Measurements from ENCODE around the gene FOXO4.
A peak's percentile ranks its signal among the peaks of the same experiment; 100 is the strongest.
"Not testable (repeated sequence)": the region's sequence is repeated elsewhere in the genome, so short reads cannot be mapped to it uniquely, and the experiment has no call there.

Gene FOXO4, protein sequence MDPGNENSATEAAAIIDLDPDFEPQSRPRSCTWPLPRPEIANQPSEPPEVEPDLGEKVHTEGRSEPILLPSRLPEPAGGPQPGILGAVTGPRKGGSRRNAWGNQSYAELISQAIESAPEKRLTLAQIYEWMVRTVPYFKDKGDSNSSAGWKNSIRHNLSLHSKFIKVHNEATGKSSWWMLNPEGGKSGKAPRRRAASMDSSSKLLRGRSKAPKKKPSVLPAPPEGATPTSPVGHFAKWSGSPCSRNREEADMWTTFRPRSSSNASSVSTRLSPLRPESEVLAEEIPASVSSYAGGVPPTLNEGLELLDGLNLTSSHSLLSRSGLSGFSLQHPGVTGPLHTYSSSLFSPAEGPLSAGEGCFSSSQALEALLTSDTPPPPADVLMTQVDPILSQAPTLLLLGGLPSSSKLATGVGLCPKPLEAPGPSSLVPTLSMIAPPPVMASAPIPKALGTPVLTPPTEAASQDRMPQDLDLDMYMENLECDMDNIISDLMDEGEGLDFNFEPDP

DNA sequence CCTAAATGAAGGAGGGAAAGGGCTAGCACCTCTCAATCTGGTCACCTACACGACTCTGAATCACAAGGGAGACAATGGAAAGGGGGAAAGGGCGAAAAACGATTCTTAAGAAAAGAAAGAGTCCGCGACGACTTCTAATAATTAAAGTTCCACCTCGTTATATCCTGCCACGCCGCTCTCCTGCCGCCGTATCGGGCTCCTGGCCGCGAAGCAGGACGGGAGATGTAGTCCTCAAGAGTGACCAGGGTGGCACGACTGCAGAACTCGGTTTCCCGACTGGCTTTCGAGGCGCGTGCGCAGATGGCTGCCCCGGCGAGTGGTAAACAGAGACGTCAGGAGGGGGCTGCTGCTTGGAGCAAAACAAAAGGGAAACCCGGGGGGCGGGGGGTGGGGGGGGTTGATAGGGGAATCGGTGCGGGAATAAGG is at the start of gene FOXO4:
Gene FOXO4, plus strand, starts transcription at position 297 of the 426 bp plus-strand sequence. CDS start 678 bp downstream, outside the sequence.
- peak; percentile 55 to 60 for DNase-seq (ENCODE audit: low read depth in 2 of 2)

DNA sequence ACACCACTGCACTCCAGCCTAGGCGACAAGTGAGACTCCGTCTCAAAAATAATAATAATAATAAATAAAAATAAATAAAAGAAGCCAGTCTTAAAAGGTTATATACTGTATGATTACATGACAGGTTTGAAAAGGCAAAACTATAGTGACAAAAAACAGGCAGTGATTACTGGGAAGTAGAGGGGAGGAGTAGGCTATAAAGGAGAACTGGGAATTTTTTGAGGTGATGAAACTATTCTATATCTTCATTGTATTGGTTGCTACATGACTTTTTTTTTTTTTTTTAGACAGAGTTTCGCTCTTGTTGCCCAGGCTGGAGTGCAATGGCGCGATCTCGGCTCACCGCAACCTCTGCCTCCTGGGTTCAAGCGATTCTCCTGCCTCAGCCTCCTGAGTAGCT is 47.8 kb upstream of the FOXO4 start:
- not testable (repeated sequence) for DNase-seq (ENCODE audit: low read depth in 2 of 2)

DNA sequence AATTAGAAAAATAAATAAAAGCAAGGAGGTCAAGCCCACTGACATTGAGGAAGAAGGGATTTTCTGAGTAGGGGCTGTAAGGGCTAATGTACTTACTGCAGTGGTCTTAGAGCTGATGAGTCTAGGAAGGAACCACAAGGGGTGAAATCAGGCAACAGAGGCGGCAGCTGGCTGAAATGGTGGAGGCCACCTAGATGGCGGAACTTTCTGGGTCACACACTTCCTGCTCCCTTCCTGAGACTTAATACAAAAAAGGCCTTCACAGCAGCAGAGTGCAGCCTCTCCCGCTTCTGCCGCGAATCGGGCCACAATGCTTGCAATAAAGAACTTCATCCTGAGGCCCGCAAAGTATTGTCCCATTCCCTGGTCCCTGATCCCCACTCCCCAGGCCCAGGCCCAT is 42.9 kb upstream of the FOXO4 start:
- no peak for DNase-seq (ENCODE audit: low read depth in 2 of 2)

DNA sequence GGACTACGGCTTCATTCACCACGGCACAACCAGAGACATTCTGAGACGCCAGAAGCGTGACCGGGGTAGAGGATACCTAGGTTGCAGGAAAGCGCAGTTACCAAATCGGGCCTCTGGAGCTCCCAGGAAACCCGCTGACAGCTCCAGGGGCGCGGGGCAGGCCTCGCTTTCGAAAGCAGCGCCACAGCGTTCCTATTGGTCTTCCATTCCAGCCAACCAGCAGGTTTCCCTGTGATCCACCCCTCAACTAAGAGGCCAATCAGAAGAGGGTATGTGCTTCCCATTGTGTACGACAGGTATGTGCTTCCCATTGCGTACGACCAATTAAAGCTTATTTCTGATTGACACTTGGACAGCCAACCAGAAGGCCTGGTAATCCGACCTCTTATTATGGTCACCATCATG is 42.4 kb upstream of the FOXO4 start:
- no peak for DNase-seq (ENCODE audit: low read depth in 2 of 2)

DNA sequence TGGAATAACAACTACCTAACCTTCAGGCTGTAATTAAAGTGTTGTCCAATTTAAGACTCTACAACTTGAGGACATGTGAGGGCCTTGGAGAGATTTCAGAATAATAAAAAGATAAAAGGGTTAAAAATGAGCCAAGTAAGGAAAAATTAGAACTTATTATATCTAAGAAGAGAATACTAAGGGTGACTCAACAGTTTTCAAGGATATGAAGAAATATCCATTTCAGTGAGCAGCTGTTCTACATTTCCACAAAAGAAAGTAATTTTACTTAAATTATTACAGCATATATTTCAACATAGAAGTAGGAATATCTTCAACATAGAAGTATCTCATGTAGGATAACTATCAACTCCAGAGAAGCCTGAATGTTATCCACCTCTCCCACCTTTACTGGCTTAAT is 38.8 kb upstream of the FOXO4 start:
- no peak for DNase-seq (ENCODE audit: low read depth in 2 of 2)

DNA sequence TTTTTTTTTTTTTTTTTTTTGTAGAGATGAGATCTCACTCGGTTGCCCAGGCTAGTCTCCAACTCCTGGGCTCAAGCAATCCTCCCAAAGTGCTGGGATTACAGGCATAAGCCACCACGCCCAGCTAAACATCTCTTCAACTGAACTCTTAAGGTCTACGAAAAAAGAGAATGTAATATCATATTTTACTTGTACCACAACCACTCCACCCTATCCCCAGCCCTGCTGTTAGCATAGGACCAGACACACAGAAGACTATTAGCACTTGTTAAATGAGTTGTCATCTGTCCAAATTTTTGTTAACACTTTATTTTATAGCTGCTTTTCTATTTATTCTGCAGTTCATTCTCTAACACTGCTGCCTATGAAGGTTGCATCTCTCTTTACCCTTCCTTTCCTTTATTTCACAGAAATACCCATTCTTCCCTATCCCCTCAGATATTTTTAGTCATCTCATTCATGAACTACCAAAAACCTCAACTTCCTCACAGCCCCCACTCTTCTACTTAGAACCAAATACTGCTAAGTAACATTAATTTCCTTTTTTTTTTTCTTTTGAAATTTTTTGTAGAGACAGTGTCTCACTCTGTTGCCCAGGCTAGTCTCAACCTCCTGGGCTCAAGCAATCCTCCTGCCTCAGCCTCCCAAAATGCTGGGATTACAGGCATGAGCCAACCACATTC is 37.7 kb upstream of the FOXO4 start:
- no peak for DNase-seq (ENCODE audit: low read depth in 2 of 2)

DNA sequence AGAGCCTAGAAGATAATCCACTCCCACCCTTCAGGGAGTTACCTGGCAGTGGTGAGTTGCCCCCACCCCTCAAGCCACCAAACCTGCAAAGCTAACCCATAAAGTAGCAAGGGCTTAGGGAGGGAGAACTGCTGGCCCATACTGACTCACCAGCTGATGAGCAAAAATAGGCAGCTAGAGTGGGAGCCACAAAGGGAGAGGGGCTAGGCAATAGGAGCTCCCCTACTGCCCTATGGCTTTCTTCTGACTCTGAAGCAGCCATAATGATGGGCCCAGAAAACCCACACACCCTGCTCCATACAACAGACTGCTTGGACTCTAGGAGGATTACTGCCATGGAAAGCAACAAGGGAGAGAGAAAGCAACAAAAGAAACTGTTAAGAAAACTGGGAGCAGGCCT is 35.5 kb upstream of the FOXO4 start:
- DNase-seq (ENCODE audit: low read depth in 2 of 2): no peak

DNA sequence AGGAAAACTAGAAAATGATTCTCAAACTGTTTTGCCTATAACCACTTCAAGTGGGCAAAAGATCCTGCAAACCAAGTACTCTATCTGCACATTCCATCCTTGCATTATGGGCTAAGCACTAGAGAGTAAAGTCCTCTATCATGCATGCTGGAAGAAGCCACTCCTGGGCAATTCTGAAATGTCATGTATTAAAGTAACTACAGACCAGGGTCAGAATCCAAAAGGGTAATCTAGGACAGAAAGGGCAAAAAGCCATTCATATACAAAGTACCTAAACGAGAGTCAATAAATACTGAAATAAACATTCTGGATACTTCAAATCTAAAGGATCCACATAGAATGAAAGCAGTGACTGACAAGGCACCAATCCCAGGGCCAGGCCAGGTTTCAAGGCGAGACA is 28.6 kb upstream of the FOXO4 start:
- no peak for DNase-seq (ENCODE audit: low read depth in 2 of 2)

DNA sequence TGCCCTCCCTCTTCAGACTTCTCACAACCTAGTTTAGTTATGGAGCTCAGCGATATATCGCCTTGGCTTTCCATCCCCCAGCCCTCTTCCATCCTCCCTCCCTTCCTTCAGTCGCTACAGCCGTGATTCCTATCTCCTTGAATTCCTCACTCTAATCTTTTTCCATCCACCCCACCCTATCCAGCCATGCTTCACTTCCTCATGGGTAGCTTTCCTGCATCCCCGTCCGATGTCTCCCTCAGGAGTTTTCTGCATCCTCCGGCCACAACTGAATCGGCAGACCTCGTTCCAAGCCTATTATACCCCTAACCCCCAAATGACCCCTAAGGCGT is 28.0 kb upstream of the FOXO4 start:
- DNase-seq (ENCODE audit: low read depth in 2 of 2): no peak

DNA sequence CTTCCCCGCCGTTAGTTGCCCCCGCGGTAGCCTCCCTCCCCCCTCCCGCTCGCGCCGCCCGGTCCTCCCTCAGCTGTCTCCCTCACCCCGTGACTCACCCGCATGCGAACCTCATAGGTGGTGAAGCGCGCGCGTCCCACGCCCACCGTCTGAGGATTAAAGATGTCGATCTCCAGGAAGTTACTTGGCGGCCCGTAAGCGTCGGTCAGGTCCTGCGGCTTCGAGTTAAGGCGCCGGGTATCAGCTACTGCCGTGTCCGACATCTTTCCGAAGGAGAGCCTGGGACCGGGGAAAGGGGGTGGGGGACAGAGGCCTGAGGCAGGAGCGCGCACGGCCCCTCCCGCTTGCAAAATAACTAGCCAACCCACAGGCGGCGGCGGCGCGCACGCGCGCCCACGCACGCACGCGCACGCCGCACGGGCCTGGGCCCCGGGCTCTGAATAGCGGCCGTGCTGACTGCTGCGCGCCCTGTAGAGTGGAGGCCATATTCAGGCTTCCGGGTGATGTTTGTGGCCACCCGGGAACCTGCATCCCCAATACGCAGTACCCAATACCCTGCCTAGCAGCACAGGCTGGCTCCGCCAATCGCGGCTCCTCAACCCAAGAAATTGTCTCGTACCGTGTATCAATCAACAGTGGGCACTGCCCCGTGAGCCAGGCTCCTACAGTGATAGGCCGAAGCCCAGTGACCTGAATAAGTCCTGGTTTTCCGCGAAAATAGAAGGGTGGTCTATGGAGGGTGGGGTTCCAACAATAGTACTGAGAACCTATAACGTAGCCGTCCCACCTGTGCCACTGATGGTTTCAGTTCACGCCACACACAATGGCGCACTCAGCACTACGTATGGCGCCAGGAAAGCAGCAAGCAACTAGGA is 27.4 kb upstream of the FOXO4 start, which contains the start of gene SNX12:
Gene SNX12, minus strand, starts transcription at position 291 of the 875 bp plus-strand sequence. Its CDS starts 28 bp downstream, at position 263.
- peak; percentile 82 to 85 for DNase-seq (ENCODE audit: low read depth in 2 of 2)

DNA sequence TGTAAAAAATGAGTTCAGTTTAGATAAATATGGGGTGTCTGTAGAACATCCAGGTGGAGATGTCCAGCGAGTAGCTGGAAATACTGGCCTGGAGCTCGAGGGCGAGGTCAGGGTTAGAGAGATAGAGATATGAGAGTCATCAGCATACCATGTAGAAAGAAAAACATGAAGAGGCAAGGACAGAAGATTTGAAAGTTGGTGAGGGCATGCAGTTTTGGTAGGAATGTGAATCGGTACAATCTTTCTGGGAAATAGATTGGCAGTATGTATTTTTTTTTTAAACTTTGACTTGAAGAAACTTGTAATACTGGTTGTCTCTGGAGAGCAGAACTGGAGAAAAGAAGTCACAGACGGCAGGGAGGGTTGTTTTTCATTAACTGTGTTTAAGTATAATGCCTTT is 25.1 kb upstream of the FOXO4 start:
- DNase-seq (ENCODE audit: low read depth in 2 of 2): no peak

DNA sequence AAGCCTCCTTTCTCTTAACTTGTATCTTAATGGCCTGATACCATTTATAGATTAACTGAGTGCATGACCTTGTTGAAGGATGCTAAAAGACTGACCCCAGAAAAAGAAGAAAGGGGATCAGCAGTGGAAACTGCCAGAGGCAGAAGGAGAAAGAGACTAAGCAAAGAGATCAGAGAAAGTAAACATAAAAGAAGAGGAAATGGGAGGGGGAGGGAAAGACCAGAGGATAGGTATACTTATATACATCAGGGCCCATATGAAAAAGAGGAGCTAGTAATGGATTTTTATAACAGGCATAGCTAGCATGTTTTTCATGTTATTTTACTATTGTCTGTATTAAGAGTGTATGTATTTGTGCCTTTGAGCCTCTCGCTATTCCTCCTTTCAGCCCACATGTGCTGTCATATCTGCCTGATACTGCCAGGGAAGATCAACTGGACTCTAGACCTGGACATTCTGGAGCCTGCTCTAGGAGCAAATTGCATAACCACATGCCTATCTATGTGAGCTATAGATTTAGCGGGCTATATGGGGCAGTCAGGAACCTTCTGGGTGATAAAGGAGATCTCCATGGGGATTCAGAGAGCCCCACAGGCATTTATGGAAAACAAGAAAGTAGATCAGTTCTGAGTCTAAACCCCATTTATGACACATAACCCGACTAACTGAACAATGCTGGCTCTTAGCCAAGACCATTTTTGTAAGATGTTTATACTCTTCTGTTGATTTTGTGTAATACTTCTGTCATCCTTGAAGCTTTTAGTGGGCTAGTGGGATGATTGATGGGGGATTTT is 14.1 kb upstream of the FOXO4 start:
- no peak for DNase-seq (ENCODE audit: low read depth in 2 of 2)

DNA sequence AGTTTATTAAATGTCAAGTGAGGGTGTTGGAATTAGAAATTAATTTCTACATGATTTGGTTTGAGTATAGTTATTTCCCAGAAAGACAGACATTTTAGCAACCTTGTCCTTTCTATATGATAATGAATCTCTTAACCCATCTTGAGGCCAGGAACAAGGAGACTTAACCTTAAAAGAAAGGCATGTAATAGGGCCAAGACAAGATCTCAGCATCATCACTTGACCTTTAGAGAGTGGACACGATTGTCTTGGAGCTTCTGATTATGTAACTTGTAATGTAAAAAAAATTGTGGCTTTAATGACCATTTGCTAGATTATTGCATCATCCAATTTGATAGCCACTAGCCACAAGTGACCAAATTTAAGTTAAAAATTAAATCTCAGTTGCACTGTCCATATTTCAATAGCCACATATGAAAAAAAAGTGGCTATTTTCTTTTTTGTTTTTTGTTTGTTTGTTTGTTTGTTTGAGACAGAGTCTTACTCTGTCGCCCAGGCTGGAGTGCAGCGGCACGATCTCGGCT is 13.5 kb upstream of the FOXO4 start:
- no peak for DNase-seq (ENCODE audit: low read depth in 2 of 2)

DNA sequence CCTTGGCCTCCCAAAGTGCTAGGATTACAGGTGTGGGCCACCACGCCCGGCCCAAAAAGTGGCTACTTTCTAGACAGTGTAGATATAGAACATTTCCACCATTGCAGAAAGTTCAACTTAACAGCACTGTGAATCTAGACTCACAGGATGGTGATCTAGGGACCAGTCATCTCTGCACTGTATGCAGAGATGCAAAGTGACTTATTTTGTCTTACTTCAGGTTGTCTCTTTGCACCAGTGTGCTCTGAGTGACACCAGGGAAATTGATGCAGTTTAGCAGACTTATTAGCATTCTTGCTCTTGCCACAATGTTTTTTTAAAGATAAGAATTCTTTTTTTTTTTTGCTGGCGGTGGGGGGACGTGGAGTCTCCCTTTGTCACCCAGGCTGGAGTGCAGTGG is 12.8 kb upstream of the FOXO4 start:
- no peak for DNase-seq (ENCODE audit: low read depth in 2 of 2)

DNA sequence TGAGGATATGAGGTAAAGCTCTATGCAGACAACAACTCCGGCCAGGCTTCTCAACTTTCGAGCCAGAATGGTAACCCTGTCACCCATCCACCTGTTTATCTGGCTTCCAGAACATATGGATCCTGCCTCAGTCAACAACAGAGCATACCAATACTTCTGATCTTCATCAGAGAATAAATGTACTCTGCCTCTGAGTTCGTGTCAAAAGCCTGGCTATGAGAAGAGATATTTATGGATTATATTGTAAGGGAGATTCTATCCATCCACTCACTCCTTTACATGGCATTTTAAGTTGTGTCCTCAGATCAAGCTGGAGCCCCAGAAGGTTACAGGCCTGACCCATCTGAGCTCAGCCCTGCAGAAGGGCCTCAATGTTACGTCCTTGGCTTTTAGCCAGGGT is 9.8 kb upstream of the FOXO4 start:
- no peak for DNase-seq (ENCODE audit: low read depth in 2 of 2)

DNA sequence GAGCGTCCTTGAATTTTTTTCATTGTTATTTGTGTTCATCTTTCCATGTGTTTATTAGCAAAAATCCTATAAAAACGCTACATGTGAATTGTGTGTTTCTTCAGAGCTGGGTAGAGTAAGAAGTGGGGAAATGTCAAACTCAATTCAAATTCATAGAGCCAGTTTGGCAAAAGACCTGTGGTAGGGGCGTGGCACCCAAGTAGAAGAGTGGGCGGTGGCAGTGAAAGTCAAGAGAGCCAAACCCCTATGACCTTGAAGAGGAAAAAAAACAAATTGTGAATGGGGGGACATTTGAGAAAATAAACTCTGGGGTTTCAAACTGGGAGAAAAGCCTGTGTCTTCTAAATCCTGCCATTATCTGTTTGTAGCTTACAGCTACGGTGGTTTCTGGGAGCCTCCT is 4.4 kb upstream of the FOXO4 start:
- DNase-seq (ENCODE audit: low read depth in 2 of 2): no peak

DNA sequence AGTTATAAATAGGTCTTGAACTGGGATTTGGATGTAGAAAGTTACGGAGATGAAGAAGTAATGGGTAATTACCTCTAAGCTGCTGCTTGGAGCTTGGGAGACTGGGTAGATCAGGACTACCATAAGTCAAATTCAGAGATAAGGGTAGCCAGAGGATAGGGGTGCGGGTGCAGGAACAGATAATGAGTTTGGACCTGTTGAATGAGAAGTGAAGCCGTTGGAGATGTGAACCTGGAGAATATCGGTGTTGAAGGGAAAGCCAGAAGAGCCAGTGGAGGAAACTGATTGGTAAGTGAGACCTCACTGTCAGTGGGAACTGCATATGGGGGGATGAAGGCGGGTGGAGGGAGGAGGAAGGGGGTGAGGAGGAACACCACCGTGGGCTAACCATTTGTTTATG is 618 bp upstream of the FOXO4 start:
- no peak for DNase-seq (ENCODE audit: low read depth in 2 of 2)

DNA sequence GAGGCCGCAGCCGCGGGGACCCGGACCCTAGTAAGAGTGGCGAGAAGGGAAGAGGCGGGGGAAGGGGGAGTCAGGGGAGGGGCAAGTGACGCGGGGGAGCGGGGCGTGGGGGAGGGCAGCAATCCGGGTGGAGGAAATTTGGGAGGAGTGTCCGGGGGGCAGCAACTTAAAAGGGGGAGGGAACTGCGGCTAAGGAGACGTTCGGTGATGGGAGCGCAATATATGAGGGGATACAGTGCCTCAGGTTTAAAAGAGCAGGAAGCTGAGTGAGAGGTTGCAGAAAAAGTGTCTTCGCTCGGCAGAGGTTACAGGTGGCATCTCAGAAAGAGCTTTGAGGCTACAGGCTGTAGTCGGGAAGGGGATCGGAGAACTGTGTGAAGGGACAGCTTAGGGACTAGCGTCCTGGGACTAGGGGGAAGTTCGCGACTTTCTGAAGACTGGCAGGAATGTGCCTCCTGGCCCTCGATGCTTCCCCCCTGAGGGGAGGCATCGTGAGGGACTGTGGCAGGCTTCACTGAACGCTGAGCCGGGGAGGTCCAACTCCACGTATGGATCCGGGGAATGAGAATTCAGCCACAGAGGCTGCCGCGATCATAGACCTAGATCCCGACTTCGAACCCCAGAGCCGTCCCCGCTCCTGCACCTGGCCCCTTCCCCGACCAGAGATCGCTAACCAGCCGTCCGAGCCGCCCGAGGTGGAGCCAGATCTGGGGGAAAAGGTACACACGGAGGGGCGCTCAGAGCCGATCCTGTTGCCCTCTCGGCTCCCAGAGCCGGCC is 519 bp downstream of the FOXO4 start:
- peak in 1 of 2 experiments; percentile 10 for DNase-seq (ENCODE audit: low read depth in 2 of 2)

DNA sequence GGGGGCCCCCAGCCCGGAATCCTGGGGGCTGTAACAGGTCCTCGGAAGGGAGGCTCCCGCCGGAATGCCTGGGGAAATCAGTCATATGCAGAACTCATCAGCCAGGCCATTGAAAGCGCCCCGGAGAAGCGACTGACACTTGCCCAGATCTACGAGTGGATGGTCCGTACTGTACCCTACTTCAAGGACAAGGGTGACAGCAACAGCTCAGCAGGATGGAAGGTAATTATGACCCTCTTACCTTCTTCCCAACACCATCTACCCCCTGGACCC is 1.0 kb downstream of the FOXO4 start:
- no peak for DNase-seq (ENCODE audit: low read depth in 2 of 2)

DNA sequence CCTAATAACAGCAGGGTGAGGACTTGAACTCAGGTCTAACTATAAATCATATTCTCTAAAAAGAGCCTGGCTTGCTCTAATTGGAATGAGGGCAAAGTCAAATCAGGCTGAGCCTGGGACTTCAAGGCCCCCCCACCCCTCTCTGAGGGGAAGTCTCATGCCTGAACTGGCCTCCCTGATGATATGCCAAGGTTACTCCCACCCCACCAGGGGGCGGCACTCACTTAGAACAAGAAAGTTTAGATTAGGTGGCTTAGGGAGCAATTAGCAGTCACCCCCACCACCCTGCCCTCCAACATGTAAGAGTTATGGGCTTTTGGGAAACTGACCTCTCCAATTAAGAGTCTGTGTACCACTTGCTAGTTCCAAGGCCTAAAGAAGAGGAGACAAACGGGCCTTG is 2.7 kb downstream of the FOXO4 start:
- DNase-seq (ENCODE audit: low read depth in 2 of 2): peak in 1 of 2 experiments; percentile 4
